ACC112 (cell line): ENCODE measurements around the gene LRRC71.

Experiments
- H2AFZ ChIP-seq: fragments of 200-600 bp; sonication (generic); one replicate; pipeline ENCODE4 v1.6.0; 2017; ENCODE audit warnings: antibody characterized with exemption, low read length; ENCODE audit not compliant: unreplicated experiment
- H3K27ac ChIP-seq: fragments of 200-600 bp; sonication (generic); 2 replicates; pipeline ENCODE4 v1.5.1; 2014; ENCODE audit warnings: low read depth, mild to moderate bottlenecking, antibody characterized with exemption, low read length, moderate library complexity
- H3K27me3 ChIP-seq: fragments of 200-600 bp; sonication (generic); 2 replicates; pipeline ENCODE4 v1.6.1; 2014; ENCODE audit warnings: mild to moderate bottlenecking, antibody characterized with exemption, low read length, moderate library complexity, mixed read lengths; ENCODE audit not compliant: insufficient read depth
- H3K36me3 ChIP-seq: fragments of 200-600 bp; sonication (generic); 2 replicates; pipeline ENCODE4 v1.6.1; 2016; ENCODE audit warnings: mild to moderate bottlenecking, antibody characterized with exemption, low read length, moderate library complexity, mixed read lengths; ENCODE audit not compliant: insufficient read depth
- H3K4me1 ChIP-seq: fragments of 200-600 bp; sonication (generic); one replicate; pipeline ENCODE4 v1.6.1; 2016; ENCODE audit warnings: low read length, mixed read lengths; ENCODE audit not compliant: insufficient read depth, unreplicated experiment, control insufficient read depth
- H3K4me3 ChIP-seq: fragments of 200-600 bp; sonication (generic); 2 replicates; pipeline ENCODE4 v1.5.1; 2014; ENCODE audit warnings: mild to moderate bottlenecking, low read depth, low read length
- H3K79me2 ChIP-seq: fragments of 200-600 bp; sonication (generic); one replicate; pipeline ENCODE4 v1.6.0; 2016; ENCODE audit warnings: low read length; ENCODE audit not compliant: control insufficient read depth, unreplicated experiment, insufficient read depth

Gene LRRC71

GRCh38 chr1:156964441-156964840 lies 44.0 kb downstream of the LRRC71 start:
- H2AFZ ChIP-seq: no peak overlapping the region
- no peaks in the 10 kb centered on the region for H3K79me2 ChIP-seq
- H3K36me3 ChIP-seq: peaks cover 2% of the 10 kb centered on the region; the same call in 1 of the 2 replicates
- H3K4me3 ChIP-seq: no peak overlapping the region
- H3K27ac ChIP-seq: no peak overlapping the region
- H3K4me1 ChIP-seq: peaks cover 10% of the 10 kb centered on the region
- H3K27me3 ChIP-seq: no peaks in the 10 kb centered on the region

- H3K4me1 ChIP-seq: no peaks in the 10 kb centered on the region
- no peaks in the 10 kb centered on the region for H3K27me3 ChIP-seq
- no peak overlapping the region for H3K4me3 ChIP-seq
- no peak overlapping the region for H2AFZ ChIP-seq
- H3K79me2 ChIP-seq: no peaks in the 10 kb centered on the region
- peaks cover 2% of the 10 kb centered on the region; the same call in 1 of the 2 replicates for H3K36me3 ChIP-seq
- no peak overlapping the region for H3K27ac ChIP-seq
Observed at GRCh38 chr1:156969496-156969895, 49.1 kb downstream of the LRRC71 start.

GRCh38 chr1:156970017-156970416 lies 49.6 kb downstream of the LRRC71 start:
- peaks cover 4% of the 10 kb centered on the region; the same call in 1 of the 2 replicates for H3K36me3 ChIP-seq
- H3K27ac ChIP-seq: no peak overlapping the region

GRCh38 chr1:156973417-156973816 lies 53.0 kb downstream of the LRRC71 start:
- Histone ChIP-seq H3K27me3 (no peaks in the 10 kb centered on the region), H3K27ac (no peak overlapping the region), H2AFZ (no peak overlapping the region), H3K79me2 (no peaks in the 10 kb centered on the region), H3K4me3 (no peak overlapping the region), H3K4me1 (no peaks in the 10 kb centered on the region), H3K36me3 (peaks cover 12% of the 10 kb centered on the region)

More at GRCh38 chr1:156970017-156970416, 49.6 kb downstream of the LRRC71 start:
- Histone ChIP-seq H3K4me1 (no peaks in the 10 kb centered on the region), H3K79me2 (no peaks in the 10 kb centered on the region), H3K4me3 (no peak overlapping the region), H2AFZ (no peak overlapping the region), H3K27me3 (no peaks in the 10 kb centered on the region)

- peaks cover 12% of the 10 kb centered on the region for H3K36me3 ChIP-seq
- H2AFZ ChIP-seq: no peak overlapping the region
- no peaks in the 10 kb centered on the region for H3K4me1 ChIP-seq
- H3K27me3 ChIP-seq: no peaks in the 10 kb centered on the region
- H3K27ac ChIP-seq: no peak overlapping the region
- H3K4me3 ChIP-seq: no peak overlapping the region
- no peaks in the 10 kb centered on the region for H3K79me2 ChIP-seq
Observed at GRCh38 chr1:156975084-156975483, 54.7 kb downstream of the LRRC71 start.

GRCh38 chr1:156980551-156980950 lies 60.1 kb downstream of the LRRC71 start:
- H3K27ac ChIP-seq: no peak overlapping the region
- H3K4me3 ChIP-seq: no peak overlapping the region
- peaks cover 8% of the 10 kb centered on the region; the same call in 1 of the 2 replicates for H3K36me3 ChIP-seq
- no peaks in the 10 kb centered on the region for H3K79me2 ChIP-seq
- H2AFZ ChIP-seq: no peak overlapping the region
- no peaks in the 10 kb centered on the region for H3K27me3 ChIP-seq
- H3K4me1 ChIP-seq: no peaks in the 10 kb centered on the region
